Hepatocyte (in vitro differentiated cells): ENCODE data around the gene ATG13.
"Not testable (repeated sequence)": the region's sequence is repeated elsewhere in the genome, so short reads cannot be mapped to it uniquely, and the experiment has no call there.

Source experiments
- EZH2phosphoT487 ChIP-seq: fragments of 200-600 bp; sonication (generic); IDR thresholded peaks from one replicate; pipeline ENCODE4 v1.6.1; 2018; ENCODE audit warnings: antibody characterized with exemption, mild to moderate bottlenecking, low read depth, moderate library complexity; ENCODE audit not compliant: unreplicated experiment, severe bottlenecking
- TF ChIP-seq, protein P1 (sequence below): fragments of 200-600 bp; sonication (generic); IDR thresholded peaks from 2 replicates; pipeline ENCODE4 v1.5.1; 2016; ENCODE audit warnings: antibody characterized with exemption, mild to moderate bottlenecking; ENCODE audit not compliant: poor library complexity

DNA sequence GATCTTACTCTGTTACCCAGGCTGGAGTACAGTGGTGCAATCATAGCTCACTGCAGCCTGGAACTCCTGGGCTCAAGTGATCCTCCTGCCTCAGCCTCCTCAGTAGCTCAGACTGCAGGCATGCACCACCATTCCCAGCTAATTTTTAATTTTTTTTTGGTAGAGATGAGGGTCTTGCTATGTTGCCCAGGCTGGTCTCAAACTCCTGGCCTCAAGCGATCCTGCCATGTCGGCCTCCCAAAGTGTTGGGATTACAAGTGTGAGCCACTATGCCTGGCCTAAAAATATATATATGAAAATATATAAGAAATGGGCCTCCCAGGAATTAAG, 100.4 kb downstream of the ATG13 start:
- TF ChIP-seq, protein P1, sequence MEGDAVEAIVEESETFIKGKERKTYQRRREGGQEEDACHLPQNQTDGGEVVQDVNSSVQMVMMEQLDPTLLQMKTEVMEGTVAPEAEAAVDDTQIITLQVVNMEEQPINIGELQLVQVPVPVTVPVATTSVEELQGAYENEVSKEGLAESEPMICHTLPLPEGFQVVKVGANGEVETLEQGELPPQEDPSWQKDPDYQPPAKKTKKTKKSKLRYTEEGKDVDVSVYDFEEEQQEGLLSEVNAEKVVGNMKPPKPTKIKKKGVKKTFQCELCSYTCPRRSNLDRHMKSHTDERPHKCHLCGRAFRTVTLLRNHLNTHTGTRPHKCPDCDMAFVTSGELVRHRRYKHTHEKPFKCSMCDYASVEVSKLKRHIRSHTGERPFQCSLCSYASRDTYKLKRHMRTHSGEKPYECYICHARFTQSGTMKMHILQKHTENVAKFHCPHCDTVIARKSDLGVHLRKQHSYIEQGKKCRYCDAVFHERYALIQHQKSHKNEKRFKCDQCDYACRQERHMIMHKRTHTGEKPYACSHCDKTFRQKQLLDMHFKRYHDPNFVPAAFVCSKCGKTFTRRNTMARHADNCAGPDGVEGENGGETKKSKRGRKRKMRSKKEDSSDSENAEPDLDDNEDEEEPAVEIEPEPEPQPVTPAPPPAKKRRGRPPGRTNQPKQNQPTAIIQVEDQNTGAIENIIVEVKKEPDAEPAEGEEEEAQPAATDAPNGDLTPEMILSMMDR, result not testable (repeated sequence)
- not testable (repeated sequence) for TF ChIP-seq EZH2phosphoT487
